HG02623 (cell line): Measurements from ENCODE around the gene PCGF3.
"Not testable (repeated sequence)": the region's sequence is repeated elsewhere in the genome, so short reads cannot be mapped to it uniquely, and the experiment has no call there.

Source experiments
- ATAC-seq: cut with Tn5 transposase; IDR thresholded peaks from one replicate; pipeline ENCODE4 v1.9.1; 2021; ENCODE audit warnings: moderate library complexity; ENCODE audit not compliant: unreplicated experiment

PCGF3 gene

GRCh38 chr4:722851-723360 is 17.3 kb downstream of the PCGF3 start:
- ATAC-seq = no peak

- ATAC-seq = no peak
Observed at GRCh38 chr4:723751-724530, 18.3 kb downstream of the PCGF3 start.

GRCh38 chr4:725391-726234 is 20.0 kb downstream of the PCGF3 start:
- ATAC-seq = no peak

GRCh38 chr4:726235-726787 is 20.7 kb downstream of the PCGF3 start:
- no peak for ATAC-seq

- no peak for ATAC-seq
Observed at GRCh38 chr4:726838-727237, 21.2 kb downstream of the PCGF3 start.

GRCh38 chr4:727576-727975 is 21.9 kb downstream of the PCGF3 start:
- no peak for ATAC-seq

- ATAC-seq = no peak
Observed at GRCh38 chr4:729336-730315, 24.0 kb downstream of the PCGF3 start.

GRCh38 chr4:730511-730910 is 24.9 kb downstream of the PCGF3 start:
- ATAC-seq = no peak

GRCh38 chr4:730946-731904 is 25.6 kb downstream of the PCGF3 start:
- ATAC-seq = not testable (repeated sequence)

- ATAC-seq = not testable (repeated sequence)
Observed at GRCh38 chr4:731954-732353, 26.3 kb downstream of the PCGF3 start.

- no peak for ATAC-seq
Observed at GRCh38 chr4:732486-732885, 26.9 kb downstream of the PCGF3 start.

- no peak for ATAC-seq
Observed at GRCh38 chr4:732911-733630, 27.4 kb downstream of the PCGF3 start.

GRCh38 chr4:733631-733980 is 28.0 kb downstream of the PCGF3 start:
- ATAC-seq = no peak

- ATAC-seq = no peak
Observed at GRCh38 chr4:734075-734474, 28.4 kb downstream of the PCGF3 start.

GRCh38 chr4:734951-735350 is 29.3 kb downstream of the PCGF3 start:
- ATAC-seq = no peak

- no peak for ATAC-seq
Observed at GRCh38 chr4:735583-735982, 30.0 kb downstream of the PCGF3 start.

GRCh38 chr4:736561-736960 is 30.9 kb downstream of the PCGF3 start:
- ATAC-seq = not testable (repeated sequence)

- ATAC-seq = no peak
Observed at GRCh38 chr4:738781-739280, 33.2 kb downstream of the PCGF3 start.

- no peak for ATAC-seq
Observed at GRCh38 chr4:739569-739968, 33.9 kb downstream of the PCGF3 start.
